HCT116 (cell line): ENCODE measurements around the gene UVRAG. TPM values are rescaled to one million over a fixed set of nuclear protein-coding genes. Genes with fewer than 3 reads are reported as not detected.

Source experiments
- ATAC-seq: fragments of 200-7000 bp; cut with Tn5 transposase; 2 replicates; pipeline ENCODE4 v1.9.1; 2020; ENCODE audit warnings: mild to moderate bottlenecking, moderate library complexity
- BruUV-seq: library from RNA; stranded (reverse); fragments of 400-500 nt; replicated peaks from 2 replicates; lab custom pipeline; 2021; lab: Mats Ljungman, UMichigan
- CTCF ChIA-PET: fragments of 300-600 bp; sonication (Branson Sonifier 250); formaldehyde crosslinking; loops from one replicate; lab custom pipeline; 2021; ENCODE audit warnings: antibody characterized with exemption; lab: Charles Lee
- POLR2A ChIA-PET: fragments of 300-600, 350-600 bp; sonication (Branson Sonifier 250); formaldehyde crosslinking; loops from one replicate; lab custom pipeline; 2021; ENCODE audit warnings: antibody characterized with exemption; lab: Charles Lee
- RAD21 ChIA-PET, 2 experiments: fragments of 300-600 bp; sonication (Branson Sonifier 250); formaldehyde crosslinking; loops; one replicate each; lab custom pipeline; 2023; ENCODE audit warnings: low total read pairs in 2 of 2; ENCODE audit not compliant: uncharacterized antibody in 2 of 2, unreplicated experiment in 2 of 2, low non-redundant PET in 1 of 2; lab: Charles Lee
- DNase-seq: peaks from one replicate; pipeline ENCODE4 v3.0.0-alpha.2; 2010; ENCODE audit warnings: low read depth, low spot score
- H2AFZ ChIP-seq: fragments of 200-600 bp; shearing (Covaris generic), sonication (generic); 2 replicates; pipeline ENCODE4 v1.6.1; 2017; ENCODE audit warnings: low read depth, mixed run types, mixed read lengths, antibody characterized with exemption, low read length; ENCODE audit not compliant: poor library complexity, severe bottlenecking
- H3K27ac ChIP-seq: 2 replicates; pipeline ENCODE4 v1.5.1; 2012; ENCODE audit warnings: low read depth, low read length
- H3K27me3 ChIP-seq: fragments of 200-600 bp; sonication (generic); 2 replicates; pipeline ENCODE4 v1.6.1; 2016; ENCODE audit warnings: mixed run types, low read length, mixed read lengths; ENCODE audit not compliant: insufficient read depth
- H3K36me3 ChIP-seq, 2 experiments: fragments of 200-500 bp in 1 of 2; fragments of 200-600 bp in 1 of 2; sonication (Bioruptor generic) in 1 of 2; sonication (generic) in 1 of 2; 2 replicates each; pipeline versions ENCODE4 v1.5.1 to v1.6.1; 2014 to 2016; ENCODE audit warnings: low read length in 2 of 2, inconsistent platforms in 1 of 2, mixed read lengths in 1 of 2, mixed run types in 1 of 2; ENCODE audit not compliant: insufficient read depth in 2 of 2, control insufficient read depth in 1 of 2
- H3K4me1 ChIP-seq, 2 experiments: fragments of 200-600 bp in 1 of 2; sonication (generic) in 1 of 2; 2 replicates each; pipeline versions ENCODE4 v1.5.1 to v1.6.1; 2012 to 2017; ENCODE audit warnings: low read length in 2 of 2, inconsistent platforms in 1 of 2, mild to moderate bottlenecking in 1 of 2, mixed read lengths in 1 of 2, mixed run types in 1 of 2, moderate library complexity in 1 of 2; ENCODE audit not compliant: insufficient read depth in 2 of 2, control insufficient read depth in 1 of 2
- H3K4me2 ChIP-seq: fragments of 200-600 bp; sonication (generic); 2 replicates; pipeline ENCODE4 v1.6.1; 2017; ENCODE audit warnings: mixed run types, low read length, mixed read lengths
- H3K4me3 ChIP-seq, 2 experiments: fragments of 200-600 bp in 1 of 2; sonication (generic) in 1 of 2; replicated peaks in 1 of 2; 2 replicates each; pipeline ENCODE4 v1.5.1; 2011 to 2016; ENCODE audit warnings: low read length in 2 of 2, control low read depth in 1 of 2, low read depth in 1 of 2, mild to moderate bottlenecking in 1 of 2, mixed read lengths in 1 of 2, mixed run types in 1 of 2
- H3K79me2 ChIP-seq: fragments of 200-600 bp; sonication (generic); 2 replicates; pipeline ENCODE4 v1.6.1; 2017; ENCODE audit warnings: mild to moderate bottlenecking, mixed run types, low read length, moderate library complexity, mixed read lengths; ENCODE audit not compliant: insufficient read depth
- H3K9ac ChIP-seq: fragments of 200-600 bp; sonication (generic); 2 replicates; pipeline ENCODE4 v1.6.1; 2016; ENCODE audit warnings: low read length, mixed read lengths
- H3K9me2 ChIP-seq: fragments of 200-600 bp; sonication (generic), shearing (Covaris generic); 2 replicates; pipeline ENCODE4 v1.6.1; 2017; ENCODE audit warnings: mixed run types, mild to moderate bottlenecking, moderate library complexity; ENCODE audit not compliant: insufficient read depth
- H3K9me3 ChIP-seq, 2 experiments: fragments of 200-500 bp in 1 of 2; fragments of 200-600 bp in 1 of 2; sonication (Bioruptor generic) in 1 of 2; sonication (generic) in 1 of 2; 2 replicates each; pipeline ENCODE4 v1.6.1; 2014 to 2017; ENCODE audit warnings: low read length in 2 of 2, mixed read lengths in 2 of 2, inconsistent platforms in 1 of 2, low read depth in 1 of 2, mild to moderate bottlenecking in 1 of 2, mixed run types in 1 of 2, moderate library complexity in 1 of 2; ENCODE audit not compliant: control insufficient read depth in 1 of 2, insufficient read depth in 1 of 2
- H4K20me1 ChIP-seq: fragments of 200-600 bp; sonication (generic), shearing (Covaris generic); 2 replicates; pipeline ENCODE4 v1.6.1; 2017; ENCODE audit warnings: mixed run types, mild to moderate bottlenecking, moderate library complexity; ENCODE audit not compliant: insufficient read depth
- ATF3 ChIP-seq: IDR thresholded peaks from 2 replicates; pipeline ENCODE4 v1.6.1; 2012
- CBX3 ChIP-seq: IDR thresholded peaks from 2 replicates; pipeline ENCODE4 v1.6.1; 2012; ENCODE audit warnings: low read depth
- CEBPB ChIP-seq: IDR thresholded peaks from 2 replicates; pipeline ENCODE4 v1.6.1; 2012; ENCODE audit warnings: low read depth
- ELF1 ChIP-seq: IDR thresholded peaks from 2 replicates; pipeline ENCODE4 v1.6.1; 2012; ENCODE audit warnings: low read depth, borderline replicate concordance
- EZH2phosphoT487 ChIP-seq: fragments of 200-600 bp; IDR thresholded peaks from 2 replicates; pipeline ENCODE4 v1.6.1; 2018; ENCODE audit warnings: antibody characterized with exemption, borderline replicate concordance
- FOSL1 ChIP-seq: IDR thresholded peaks from 2 replicates; pipeline ENCODE4 v1.6.1; 2012; ENCODE audit warnings: low read depth
- JUND ChIP-seq: IDR thresholded peaks from 2 replicates; pipeline ENCODE4 v1.6.1; 2012
- POLR2A ChIP-seq: IDR thresholded peaks from 2 replicates; pipeline ENCODE4 v1.7.0; 2011; ENCODE audit warnings: borderline replicate concordance; ENCODE audit not compliant: insufficient read depth, insufficient read length; ENCODE audit errors: extremely low read depth
- POLR2AphosphoS5 ChIP-seq: IDR thresholded peaks from 2 replicates; pipeline ENCODE4 v1.6.1; 2011; ENCODE audit warnings: mild to moderate bottlenecking, low read depth, low read length, moderate library complexity
- RAD21 ChIP-seq: IDR thresholded peaks from 2 replicates; pipeline ENCODE4 v1.6.1; 2012; ENCODE audit warnings: low read depth, mild to moderate bottlenecking
- TCF7L2 ChIP-seq: IDR thresholded peaks from 2 replicates; pipeline ENCODE4 v1.7.0; 2011; ENCODE audit warnings: borderline replicate concordance, inconsistent platforms; ENCODE audit not compliant: insufficient read depth, insufficient read length; ENCODE audit errors: extremely low read depth
- YY1 ChIP-seq: IDR thresholded peaks from 2 replicates; pipeline ENCODE4 v1.6.1; 2011; ENCODE audit warnings: low read length, low read depth, moderate library complexity, mild to moderate bottlenecking; ENCODE audit not compliant: insufficient replicate concordance; ENCODE audit errors: extremely low read depth
- ZBTB33 ChIP-seq: IDR thresholded peaks from 2 replicates; pipeline ENCODE4 v1.6.1; 2011; ENCODE audit warnings: mild to moderate bottlenecking, low read length, moderate library complexity; ENCODE audit not compliant: insufficient replicate concordance; ENCODE audit errors: extremely low read depth
- ZFX ChIP-seq: fragments of 450-650 bp; IDR thresholded peaks from 2 replicates; pipeline ENCODE4 v1.6.1; 2017
- intact Hi-C: fragments of 100-400 bp; cut with micrococcal nuclease; formaldehyde crosslinking; loops from 2 replicates; pipeline ENCODE4 v1.10.0; 2022
- total RNA-seq: library from RNA; stranded (reverse); gene quantifications from one replicate; pipeline ENCODE4 v1.2.1, GENCODE V29; 2021; ENCODE audit not compliant: unreplicated experiment
- TF ChIP-seq, protein P1 (sequence below): IDR thresholded peaks from 2 replicates; pipeline ENCODE4 v1.6.1; 2012

UVRAG gene
- total RNA-seq, 1 experiment from 2014 or later = 12.3 TPM

GRCh38 chr11:75939516-75939915, 124.5 kb downstream of the UVRAG start:
- TF ChIP-seq POLR2AphosphoS5 (no peak), ZFX (no peak), RAD21 (no peak), CEBPB (no peak), EZH2phosphoT487 (no peak), TCF7L2 (no peak), POLR2A (no peak), ZBTB33 (no peak), ATF3 (no peak), JUND (no peak), YY1 (no peak), CBX3 (no peak), FOSL1 (no peak), ELF1 (no peak)
- TF ChIP-seq, protein P1, sequence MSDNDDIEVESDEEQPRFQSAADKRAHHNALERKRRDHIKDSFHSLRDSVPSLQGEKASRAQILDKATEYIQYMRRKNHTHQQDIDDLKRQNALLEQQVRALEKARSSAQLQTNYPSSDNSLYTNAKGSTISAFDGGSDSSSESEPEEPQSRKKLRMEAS = no peak
- Histone ChIP-seq H3K4me1 (no peaks in the 10 kb centered on the region), H3K9me3 (no peaks in the 10 kb centered on the region), H3K27me3 (no peaks in the 10 kb centered on the region), H3K79me2 (no peaks in the 10 kb centered on the region), H3K27ac (no peak overlapping the region), H4K20me1 (no peaks in the 10 kb centered on the region), H2AFZ (no peak overlapping the region), H3K36me3 (no peaks in the 10 kb centered on the region), H3K4me2 (no peak overlapping the region), H3K9me2 (no peaks in the 10 kb centered on the region), H3K4me3 (no peak overlapping the region), H3K9ac (no peak overlapping the region)
- BruUV-seq = no TSS peak
- DNase-seq = no peak
- no peak for ATAC-seq
- ChIA-PET RAD21 (no interaction called here), POLR2A (no interaction called here), CTCF (no interaction called here)
- intact Hi-C loops = no loop called here
